HCT116 (cell line): Measurements from ENCODE around the gene CGA.

Source experiments
- EZH2phosphoT487 ChIP-seq: fragments of 200-600 bp; IDR thresholded peaks from 2 replicates; pipeline ENCODE4 v1.6.1; 2018; ENCODE audit warnings: antibody characterized with exemption, borderline replicate concordance
- RAD21 ChIP-seq: IDR thresholded peaks from 2 replicates; pipeline ENCODE4 v1.6.1; 2012; ENCODE audit warnings: low read depth, mild to moderate bottlenecking
- TF ChIP-seq, protein P1 (sequence below), 3 experiments: fragments of 200-600 bp in 1 of 3; sonication (generic) in 1 of 3; IDR thresholded peaks in 2 of 3; conservative IDR thresholded peaks in 1 of 3; 2 replicates each; pipeline ENCODE4 v1.5.1; 2012 to 2017; ENCODE audit warnings: low read depth in 2 of 3, low read length in 2 of 3, antibody characterized with exemption in 1 of 3, borderline replicate concordance in 1 of 3, control low read depth in 1 of 3, mild to moderate bottlenecking in 1 of 3, mixed read lengths in 1 of 3, mixed run types in 1 of 3, moderate library complexity in 1 of 3; ENCODE audit not compliant: insufficient read depth in 1 of 3

- TF ChIP-seq EZH2phosphoT487, result no peak
- TF ChIP-seq, protein P1, sequence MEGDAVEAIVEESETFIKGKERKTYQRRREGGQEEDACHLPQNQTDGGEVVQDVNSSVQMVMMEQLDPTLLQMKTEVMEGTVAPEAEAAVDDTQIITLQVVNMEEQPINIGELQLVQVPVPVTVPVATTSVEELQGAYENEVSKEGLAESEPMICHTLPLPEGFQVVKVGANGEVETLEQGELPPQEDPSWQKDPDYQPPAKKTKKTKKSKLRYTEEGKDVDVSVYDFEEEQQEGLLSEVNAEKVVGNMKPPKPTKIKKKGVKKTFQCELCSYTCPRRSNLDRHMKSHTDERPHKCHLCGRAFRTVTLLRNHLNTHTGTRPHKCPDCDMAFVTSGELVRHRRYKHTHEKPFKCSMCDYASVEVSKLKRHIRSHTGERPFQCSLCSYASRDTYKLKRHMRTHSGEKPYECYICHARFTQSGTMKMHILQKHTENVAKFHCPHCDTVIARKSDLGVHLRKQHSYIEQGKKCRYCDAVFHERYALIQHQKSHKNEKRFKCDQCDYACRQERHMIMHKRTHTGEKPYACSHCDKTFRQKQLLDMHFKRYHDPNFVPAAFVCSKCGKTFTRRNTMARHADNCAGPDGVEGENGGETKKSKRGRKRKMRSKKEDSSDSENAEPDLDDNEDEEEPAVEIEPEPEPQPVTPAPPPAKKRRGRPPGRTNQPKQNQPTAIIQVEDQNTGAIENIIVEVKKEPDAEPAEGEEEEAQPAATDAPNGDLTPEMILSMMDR (IDR thresholded peaks at IDR 0.05 in 2 of 3, conservative IDR thresholded peaks at IDR 0.05 in 1 of 3; ENCODE audit: borderline replicate concordance in 1 of 3, insufficient read depth in 1 of 3, low read depth in 2 of 3, low read length in 2 of 3), result no peak
- no peak for TF ChIP-seq RAD21
Measured at GRCh38 chr6:87093651-87094050, 1.3 kb downstream of the CGA start.
